SK-N-SH treated with all-trans-retinoic acid at 6 μM for 48 hours (cell line): ENCODE measurements around the gene CROCC2.

ENCODE experiments used
- ATAC-seq: fragments of 200-7000 bp; cut with Tn5 transposase; 3 replicates; pipeline ENCODE4 v1.9.1; 2020; ENCODE audit warnings: mild to moderate bottlenecking, moderate library complexity
- ARNTL ChIP-seq: fragments of 450-650 bp; formaldehyde crosslinking; IDR thresholded peaks from 2 replicates; pipeline ENCODE4 v1.5.0; 2020; ENCODE audit warnings: low read depth, mild to moderate bottlenecking, moderate library complexity, borderline replicate concordance
- BACH2 ChIP-seq: fragments of 250-450 bp; sonication (Bioruptor Pico); IDR thresholded peaks from 2 replicates; pipeline ENCODE4 v1.9.0; 2021; ENCODE audit warnings: mild to moderate bottlenecking, borderline replicate concordance
- CREB5 ChIP-seq: fragments of 250-450 bp; sonication (Bioruptor Pico); IDR thresholded peaks from 2 replicates; pipeline ENCODE4 v1.5.1; 2020; ENCODE audit warnings: low read depth, mild to moderate bottlenecking, moderate library complexity
- CSDC2 ChIP-seq: fragments of 250-450 bp; sonication (Bioruptor Pico); IDR thresholded peaks from 2 replicates; pipeline ENCODE4 v1.5.0; 2020; ENCODE audit warnings: mild to moderate bottlenecking, moderate library complexity
- CSRNP3 ChIP-seq: fragments of 250-450 bp; sonication (Bioruptor Pico); IDR thresholded peaks from 2 replicates; pipeline ENCODE4 v1.5.1; 2021; ENCODE audit warnings: mild to moderate bottlenecking, moderate library complexity
- ESRRG ChIP-seq: fragments of 250-450 bp; sonication (Bioruptor Pico); IDR thresholded peaks from 2 replicates; pipeline ENCODE4 v1.6.1; 2021; ENCODE audit warnings: mild to moderate bottlenecking
- GLIS3 ChIP-seq: fragments of 250-450 bp; sonication (Bioruptor Pico); IDR thresholded peaks from 2 replicates; pipeline ENCODE4 v1.5.0; 2020; ENCODE audit warnings: mild to moderate bottlenecking, moderate library complexity
- ISL1 ChIP-seq: fragments of 250-450 bp; sonication (Bioruptor Pico); IDR thresholded peaks from 2 replicates; pipeline ENCODE4 v2.1.2; 2022; ENCODE audit warnings: mild to moderate bottlenecking, moderate library complexity
- OSR1 ChIP-seq: fragments of 250-450 bp; sonication (Bioruptor Pico); IDR thresholded peaks from 2 replicates; pipeline ENCODE4 v1.8.0; 2022; ENCODE audit warnings: moderate library complexity, mild to moderate bottlenecking, inconsistent platforms
- PATZ1 ChIP-seq: fragments of 250-450 bp; sonication (Bioruptor Pico); IDR thresholded peaks from 2 replicates; pipeline ENCODE4 v1.8.0; 2020; ENCODE audit warnings: mild to moderate bottlenecking, moderate library complexity, borderline replicate concordance
- POU6F1 ChIP-seq: fragments of 250-450 bp; sonication (Bioruptor Pico); IDR thresholded peaks from 2 replicates; pipeline ENCODE4 v1.8.0; 2021; ENCODE audit warnings: low read depth, mild to moderate bottlenecking, moderate library complexity, borderline replicate concordance
- PPARA ChIP-seq: fragments of 250-450 bp; sonication (Bioruptor Pico); IDR thresholded peaks from 2 replicates; pipeline ENCODE4 v1.5.0; 2020; ENCODE audit warnings: mild to moderate bottlenecking, borderline replicate concordance
- RARB ChIP-seq: fragments of 250-450 bp; sonication (Bioruptor Pico); IDR thresholded peaks from 2 replicates; pipeline ENCODE4 v1.8.0; 2021; ENCODE audit warnings: mild to moderate bottlenecking, moderate library complexity
- SNAI2 ChIP-seq: fragments of 250-450 bp; sonication (Bioruptor Pico); IDR thresholded peaks from 2 replicates; pipeline ENCODE4 v1.5.0; 2020; ENCODE audit warnings: mild to moderate bottlenecking, moderate library complexity
- TCF4 ChIP-seq: fragments of 250-450 bp; sonication (Bioruptor Pico); IDR thresholded peaks from 2 replicates; pipeline ENCODE4 v1.8.0; 2021; ENCODE audit warnings: mild to moderate bottlenecking, moderate library complexity, borderline replicate concordance
- TOX ChIP-seq: fragments of 250-450 bp; sonication (Bioruptor Pico); IDR thresholded peaks from 2 replicates; pipeline ENCODE4 v1.8.0; 2021; ENCODE audit warnings: mild to moderate bottlenecking, moderate library complexity, borderline replicate concordance
- TSHZ2 ChIP-seq: fragments of 250-450 bp; sonication (Bioruptor Pico); IDR thresholded peaks from 2 replicates; pipeline ENCODE4 v1.5.0; 2020; ENCODE audit warnings: mild to moderate bottlenecking, moderate library complexity
- ZC3H10 ChIP-seq: fragments of 250-450 bp; sonication (Bioruptor Pico); IDR thresholded peaks from 2 replicates; pipeline ENCODE4 v1.5.1; 2021; ENCODE audit warnings: mild to moderate bottlenecking, moderate library complexity
- ZFP3 ChIP-seq: fragments of 250-450 bp; sonication (Bioruptor Pico); IDR thresholded peaks from 2 replicates; pipeline ENCODE4 v1.5.0; 2020; ENCODE audit warnings: mild to moderate bottlenecking, moderate library complexity
- ZFP30 ChIP-seq: fragments of 450-650 bp; formaldehyde crosslinking; IDR thresholded peaks from 2 replicates; pipeline ENCODE4 v1.5.0; 2022; ENCODE audit warnings: mild to moderate bottlenecking, moderate library complexity
- ZNF565 ChIP-seq: fragments of 450-650 bp; formaldehyde crosslinking; conservative IDR thresholded peaks from 2 replicates; pipeline ENCODE4 v1.5.0; 2020; ENCODE audit warnings: low read depth, mild to moderate bottlenecking, moderate library complexity
- ZNF70 ChIP-seq: fragments of 450-650 bp; formaldehyde crosslinking; IDR thresholded peaks from 2 replicates; pipeline ENCODE4 v1.5.0; 2020; ENCODE audit warnings: mild to moderate bottlenecking, moderate library complexity
- ZNF8 ChIP-seq: fragments of 450-650 bp; formaldehyde crosslinking; IDR thresholded peaks from 2 replicates; pipeline ENCODE4 v1.5.0; 2020; ENCODE audit warnings: mild to moderate bottlenecking, moderate library complexity

Gene CROCC2

GRCh38 chr2:240965905-240966456 is 59.8 kb downstream of the CROCC2 start:
- ATAC-seq: no peak
- TF ChIP-seq ZNF565 (CRISPR knock-in tag) (no peak), ZFP3 (CRISPR knock-in tag) (no peak), CSDC2 (no peak), ZFP30 (CRISPR knock-in tag) (no peak), CSRNP3 (CRISPR knock-in tag) (no peak), ZNF8 (CRISPR knock-in tag) (no peak), ISL1 (CRISPR knock-in tag) (no peak), TSHZ2 (no peak), OSR1 (CRISPR knock-in tag) (no peak), PATZ1 (CRISPR knock-in tag) (no peak), ESRRG (CRISPR knock-in tag) (no peak), TOX (no peak), POU6F1 (CRISPR knock-in tag) (no peak), ZC3H10 (CRISPR knock-in tag) (no peak), BACH2 (CRISPR knock-in tag) (no peak), ZNF70 (CRISPR knock-in tag) (no peak), SNAI2 (CRISPR knock-in tag) (no peak), RARB (no peak), CREB5 (CRISPR knock-in tag) (no peak)
- TF ChIP-seq, all 23 proteins: peak for 0

GRCh38 chr2:240966457-240966905 is 60.3 kb downstream of the CROCC2 start:
- ATAC-seq: no peak
- TF ChIP-seq CSDC2 (no peak), ZFP3 (CRISPR knock-in tag) (no peak), ZC3H10 (CRISPR knock-in tag) (no peak), ARNTL (CRISPR knock-in tag) (no peak), PPARA (CRISPR knock-in tag) (no peak), RARB (no peak), GLIS3 (CRISPR knock-in tag) (no peak), CREB5 (CRISPR knock-in tag) (no peak), POU6F1 (CRISPR knock-in tag) (no peak), TCF4 (CRISPR knock-in tag) (no peak), ESRRG (CRISPR knock-in tag) (no peak), ZFP30 (CRISPR knock-in tag) (no peak)
